IPS DF 6.9 (cell line): ENCODE results near the gene CATSPER4.

Source experiments
- DNase-seq: peaks from one replicate; pipeline ENCODE4 v3.0.0-alpha.2; 2013; ENCODE audit warnings: low read depth, low spot score
- H3K27ac ChIP-seq: one replicate; pipeline ENCODE4 v1.5.1; 2013; ENCODE audit warnings: low read length, control low read depth
- H3K27me3 ChIP-seq: 2 replicates; pipeline ENCODE4 v1.6.1; 2013; ENCODE audit warnings: mild to moderate bottlenecking, low read length; ENCODE audit not compliant: control insufficient read depth, insufficient read depth
- H3K36me3 ChIP-seq: 2 replicates; pipeline ENCODE4 v1.6.1; 2013; ENCODE audit warnings: low read length; ENCODE audit not compliant: control insufficient read depth, insufficient read depth
- H3K4me1 ChIP-seq: 2 replicates; pipeline ENCODE4 v1.6.1; 2013; ENCODE audit warnings: low read length; ENCODE audit not compliant: control insufficient read depth, insufficient read depth
- H3K4me3 ChIP-seq: 2 replicates; pipeline ENCODE4 v1.5.1; 2013; ENCODE audit warnings: mild to moderate bottlenecking, low read length
- H3K9me3 ChIP-seq: 2 replicates; pipeline ENCODE4 v1.6.1; 2013; ENCODE audit warnings: low read length, inconsistent platforms; ENCODE audit not compliant: control insufficient read depth, insufficient read depth
- WGBS: extraction: QIAGEN DNeasy Blood & Tissue Kit; methylation state at CpG from one replicate; pipeline ENCODE4 v1.1.7; 2013; ENCODE audit warnings: mixed read lengths, missing lambda C conversion rate; ENCODE audit not compliant: insufficient read length, insufficient coverage; 5-methylcytosine and 5-hydroxymethylcytosine counted together

The CATSPER4 gene

DNA sequence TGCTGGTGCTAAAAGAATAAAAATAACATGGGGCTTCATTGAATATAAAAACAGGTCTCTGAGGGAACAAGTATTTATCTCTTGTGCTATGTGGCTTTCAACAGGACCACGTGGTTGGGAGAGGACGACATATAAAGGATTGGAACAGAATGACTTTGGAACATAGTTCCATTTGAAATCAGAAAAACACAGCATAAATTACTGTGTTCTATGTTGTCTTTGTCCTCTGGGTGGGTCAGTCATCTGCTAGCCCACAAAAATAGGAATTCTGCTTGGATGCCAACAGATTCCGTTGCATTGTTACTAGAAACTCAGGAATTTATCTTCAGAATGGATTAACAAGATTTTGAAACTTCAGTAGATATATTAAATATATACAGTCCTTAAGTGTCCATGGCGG lies 49.5 kb downstream of the CATSPER4 start:
- no peaks in the 10 kb centered on the region for H3K27me3 ChIP-seq
- H3K4me3 ChIP-seq, result no peak overlapping the region
- H3K4me1 ChIP-seq, result no peaks in the 10 kb centered on the region; the same call in 1 of the 2 replicates
- no CpG with 5 or more reads among the region's 4 CpGs for WGBS
- peaks cover 4% of the 10 kb centered on the region; the same call in 1 of the 2 replicates for H3K36me3 ChIP-seq
- no peak for DNase-seq
- H3K27ac ChIP-seq, result no peak overlapping the region
- H3K9me3 ChIP-seq, result no peaks in the 10 kb centered on the region
